DMS53 (cell line): ENCODE measurements around the gene FCF1.
A peak's percentile ranks its signal among the peaks of the same experiment; 100 is the strongest.
"Not testable (repeated sequence)": the region's sequence is repeated elsewhere in the genome, so short reads cannot be mapped to it uniquely, and the experiment has no call there.

Experiments used
- DNase-seq: peaks from one replicate; lab custom pipeline; 2025; lab: John Stamatoyannopoulos, UW

Gene FCF1

GRCh38 chr14:74702293-74702692 lies 10.7 kb upstream of the FCF1 start:
- DNase-seq: no peak

DNA sequence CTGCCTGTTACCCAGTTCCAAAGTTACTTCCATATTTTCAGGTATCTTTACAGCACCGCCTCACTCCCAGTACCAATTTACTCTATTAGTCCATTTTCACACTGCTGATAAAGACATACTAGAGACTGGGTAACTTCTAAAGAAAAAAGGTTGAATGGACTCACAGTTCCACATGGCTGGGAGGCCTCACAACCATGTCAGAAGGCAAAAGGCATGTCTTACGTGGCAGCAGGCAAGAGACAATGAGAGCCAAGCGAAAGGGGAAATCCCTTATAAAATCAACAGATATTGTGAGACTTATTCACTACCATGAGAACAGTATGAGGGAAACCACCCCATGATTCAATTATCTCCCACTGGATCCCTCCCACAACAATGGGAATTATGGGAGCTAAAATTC lies 9.9 kb upstream of the FCF1 start:
- DNase-seq: no peak

DNA sequence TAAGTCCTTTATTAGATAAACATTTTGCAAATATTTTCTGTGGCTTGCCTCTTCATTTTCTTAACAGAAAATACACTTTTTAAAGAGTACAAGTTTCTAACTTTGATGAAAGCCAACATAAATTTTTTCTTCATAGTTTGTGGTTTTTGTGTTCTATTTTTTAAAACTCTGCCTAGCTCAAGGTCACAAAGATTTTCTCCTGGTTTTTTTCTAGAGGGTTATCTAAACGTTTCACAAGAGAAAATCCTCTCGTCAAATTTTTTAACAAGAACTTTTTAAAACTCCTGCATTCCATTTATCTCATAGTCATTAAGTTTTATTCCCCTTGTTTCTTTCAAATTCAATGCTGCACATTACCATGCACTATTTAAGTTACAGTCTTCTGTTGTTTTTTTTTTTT lies 8.3 kb upstream of the FCF1 start:
- no peak for DNase-seq

- DNase-seq: no peak
Measured at GRCh38 chr14:74705613-74706500, 7.1 kb upstream of the FCF1 start.

GRCh38 chr14:74710480-74710879 lies 2.5 kb upstream of the FCF1 start:
- DNase-seq: no peak

- DNase-seq: no peak
Measured at GRCh38 chr14:74711651-74712050, 1.3 kb upstream of the FCF1 start.

DNA sequence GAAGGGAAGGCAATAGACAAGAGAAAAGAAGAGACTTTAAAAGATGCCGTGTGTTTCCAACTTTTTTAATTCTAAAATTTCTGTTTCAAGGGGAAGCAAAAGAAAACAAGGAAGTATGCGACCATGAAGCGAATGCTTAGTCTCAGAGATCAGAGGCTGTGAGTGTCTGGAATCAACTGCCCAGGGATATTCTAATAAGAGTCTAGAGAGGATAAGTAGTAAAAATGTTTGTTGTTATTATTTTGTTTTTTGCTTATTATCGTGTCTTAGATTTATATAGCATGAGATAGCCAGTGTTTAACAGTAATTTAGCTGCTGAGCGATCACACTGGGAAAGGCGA lies 421 bp downstream of the FCF1 start:
- no peak for DNase-seq

- no peak for DNase-seq
Measured at GRCh38 chr14:74720526-74720925, 7.6 kb downstream of the FCF1 start.

GRCh38 chr14:74723134-74723533 lies 10.2 kb downstream of the FCF1 start:
- no peak for DNase-seq

DNA sequence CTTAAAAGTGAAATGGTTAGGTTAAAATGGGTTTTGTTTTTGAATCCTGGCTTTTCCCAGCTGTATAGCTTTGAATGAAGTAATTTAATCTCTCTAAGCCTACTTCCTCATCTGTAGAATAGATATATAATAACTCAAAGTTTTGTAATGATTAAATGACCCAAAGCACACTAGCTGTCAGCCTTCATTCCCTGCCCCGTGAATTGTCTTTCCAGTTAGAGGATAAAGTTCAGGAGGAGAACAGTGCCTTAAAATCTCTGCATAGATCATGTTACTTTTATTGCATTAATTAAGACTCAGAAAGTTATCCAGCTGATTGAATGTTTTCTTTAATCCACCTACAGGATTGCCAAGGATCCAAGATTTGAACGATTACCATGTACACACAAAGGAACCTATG lies 19.4 kb downstream of the FCF1 start:
- DNase-seq: no peak

GRCh38 chr14:74733221-74733620 lies 20.3 kb downstream of the FCF1 start:
- DNase-seq: no peak

GRCh38 chr14:74735125-74735524 lies 22.2 kb downstream of the FCF1 start:
- DNase-seq: no peak

GRCh38 chr14:74737753-74738325 lies 24.9 kb downstream of the FCF1 start:
- DNase-seq: peak; percentile 20

GRCh38 chr14:74739293-74740030 lies 26.5 kb downstream of the FCF1 start:
- peak; percentile 48 for DNase-seq

GRCh38 chr14:74747237-74747636 lies 34.3 kb downstream of the FCF1 start:
- no peak for DNase-seq

GRCh38 chr14:74754157-74754556 lies 41.2 kb downstream of the FCF1 start:
- no peak for DNase-seq

DNA sequence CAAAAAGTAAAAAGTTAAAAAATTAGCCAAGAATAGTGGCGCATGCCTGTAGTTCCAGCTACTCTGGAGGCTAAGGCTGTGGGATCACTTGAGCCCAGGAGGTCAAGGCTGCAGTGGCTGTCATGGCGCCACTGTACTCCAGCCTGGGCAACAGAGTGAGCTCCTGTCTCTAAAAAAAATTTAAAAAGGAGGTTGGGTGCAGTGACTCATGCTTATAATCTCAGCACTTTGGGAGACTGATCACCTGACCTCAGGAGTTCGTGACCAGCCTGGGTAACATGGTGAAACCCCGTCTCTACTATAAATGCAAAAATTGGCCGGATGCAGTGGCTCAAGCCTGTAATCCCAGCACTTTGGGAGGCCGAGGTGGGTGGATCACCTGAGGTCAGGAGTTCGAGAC lies 42.0 kb downstream of the FCF1 start:
- no peak for DNase-seq

DNA sequence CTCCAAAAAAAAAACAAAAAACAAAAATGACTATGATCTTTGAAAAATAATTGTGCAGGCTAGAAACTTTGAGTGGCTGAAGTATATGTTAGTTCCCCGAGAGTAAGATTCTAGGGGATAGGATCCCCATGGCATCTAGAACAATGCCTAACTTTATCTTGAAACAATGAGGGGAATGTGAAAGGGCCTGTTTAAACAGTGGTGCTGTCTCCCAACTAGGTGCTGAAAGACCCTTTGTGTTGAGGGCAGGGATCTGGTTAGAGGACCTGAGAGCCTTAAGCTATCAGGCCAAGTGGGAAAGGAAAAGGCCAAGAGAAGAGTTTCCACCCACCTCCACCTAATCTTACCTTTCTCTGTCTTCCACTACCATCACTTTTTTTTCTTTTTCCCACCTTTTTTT lies 43.4 kb downstream of the FCF1 start:
- no peak for DNase-seq

DNA sequence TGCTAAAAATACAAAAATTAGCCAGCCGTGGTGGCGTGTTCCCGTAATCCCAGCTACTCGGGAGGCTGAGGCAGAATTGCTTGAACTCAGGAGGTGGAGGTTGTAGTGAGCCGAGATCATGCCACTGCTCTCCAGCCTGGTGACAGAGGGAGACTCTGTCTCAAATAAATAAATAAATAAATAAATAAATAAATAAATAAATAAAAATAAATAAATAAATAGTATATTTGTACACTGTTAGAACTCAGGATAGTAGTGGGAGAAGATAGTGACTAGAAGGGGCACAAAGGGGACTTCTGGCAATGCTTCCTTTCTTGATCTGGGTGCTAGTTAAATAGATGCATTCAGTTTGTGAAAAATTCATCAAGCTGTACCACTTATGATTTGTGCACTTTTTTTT lies 45.6 kb downstream of the FCF1 start:
- not testable (repeated sequence) for DNase-seq

DNA sequence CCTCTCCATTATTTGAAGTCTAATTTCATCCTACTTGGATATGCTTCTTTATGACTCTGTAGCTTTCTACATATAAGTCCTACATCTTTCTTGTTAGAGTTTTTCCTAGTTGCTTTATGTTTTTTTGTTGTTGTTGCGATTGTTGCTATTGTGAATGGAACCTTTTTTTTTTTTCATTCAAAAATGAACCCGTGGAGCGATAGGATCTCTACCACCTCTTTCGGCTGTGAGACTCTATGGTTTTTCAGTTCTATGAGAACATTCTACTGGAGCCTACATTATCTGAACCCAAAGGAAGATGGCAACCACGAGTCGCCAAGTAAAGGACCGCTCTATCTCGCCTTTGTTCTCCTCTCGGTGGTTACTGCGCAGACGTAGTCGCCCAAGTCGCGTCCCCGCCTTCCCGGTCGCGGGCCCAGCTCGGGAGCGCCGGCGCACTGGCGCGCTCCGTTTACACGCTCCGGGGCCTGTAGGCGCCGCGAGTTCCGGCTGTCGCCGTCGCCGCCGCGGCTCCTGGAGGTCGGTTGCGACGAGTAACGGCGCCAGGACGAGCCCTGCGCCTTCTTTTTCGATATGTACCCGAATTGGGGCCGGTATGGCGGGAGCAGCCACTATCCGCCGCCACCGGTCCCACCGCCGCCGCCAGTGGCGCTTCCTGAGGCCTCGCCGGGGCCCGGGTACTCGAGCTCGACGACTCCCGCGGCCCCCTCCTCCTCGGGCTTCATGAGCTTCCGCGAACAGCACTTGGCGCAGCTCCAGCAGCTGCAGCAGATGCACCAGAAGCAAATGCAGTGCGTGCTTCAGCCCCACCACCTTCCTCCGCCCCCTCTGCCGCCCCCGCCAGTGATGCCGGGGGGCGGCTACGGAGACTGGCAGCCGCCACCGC lies 50.2 kb downstream of the FCF1 start, which contains the start of gene YLPM1:
Gene YLPM1 (plus strand): TSS at position 400 of the 886 bp plus-strand sequence. CDS start 174 bp downstream, at position 574.
- peak; percentile 97 for DNase-seq

DNA sequence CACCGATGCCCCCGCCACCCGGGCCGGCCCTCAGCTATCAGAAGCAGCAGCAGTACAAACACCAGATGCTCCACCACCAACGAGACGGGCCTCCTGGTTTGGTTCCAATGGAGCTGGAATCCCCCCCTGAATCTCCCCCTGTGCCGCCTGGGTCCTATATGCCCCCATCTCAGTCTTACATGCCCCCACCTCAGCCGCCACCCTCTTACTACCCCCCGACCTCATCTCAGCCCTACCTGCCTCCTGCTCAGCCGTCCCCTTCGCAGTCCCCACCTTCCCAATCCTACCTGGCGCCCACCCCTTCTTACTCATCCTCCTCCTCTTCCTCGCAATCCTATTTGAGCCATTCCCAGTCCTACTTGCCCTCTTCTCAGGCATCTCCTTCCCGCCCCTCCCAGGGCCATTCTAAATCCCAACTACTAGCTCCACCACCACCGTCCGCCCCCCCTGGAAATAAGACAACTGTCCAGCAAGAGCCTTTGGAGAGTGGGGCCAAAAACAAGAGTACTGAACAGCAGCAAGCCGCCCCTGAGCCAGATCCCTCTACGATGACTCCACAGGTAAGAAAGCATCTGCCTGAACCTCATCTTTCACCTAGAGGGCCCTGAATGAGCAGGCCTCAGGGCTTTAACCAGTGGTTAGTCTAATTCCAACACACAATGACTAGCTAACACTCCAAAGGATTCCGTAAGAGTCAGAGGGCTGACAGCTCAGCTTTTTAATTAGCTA lies 51.0 kb downstream of the FCF1 start:
- DNase-seq: peak; percentile 14
